Natural killer cell (primary cell): ENCODE data around the gene COX6B2. TPM values are rescaled to one million over a fixed set of nuclear protein-coding genes. Genes with fewer than 3 reads are reported as not detected.

Experiments used
- ATAC-seq, 3 donors: fragments of 150-1000 bp in 2 of 3; fragments of 200-7000 bp in 1 of 3; cut with Tn5 transposase; 1 replicate in 1 of 3; 2 replicates in 2 of 3; pipeline ENCODE4 v1.10.0; 2021; ENCODE audit warnings: mild to moderate bottlenecking in 2 of 3, moderate library complexity in 2 of 3
- DNase-seq, 2 donors: peaks; one replicate each; pipeline versions ENCODE4 v3.0.0 to v3.0.0-alpha.2; 2013 to 2021; ENCODE audit warnings: mixed read lengths in 1 of 2
- H3K27ac ChIP-seq: one replicate; pipeline ENCODE4 v1.5.1; 2013; ENCODE audit warnings: mild to moderate bottlenecking, low read length
- H3K27me3 ChIP-seq: one replicate; pipeline ENCODE4 v1.6.1; 2013; ENCODE audit warnings: low read length; ENCODE audit not compliant: control insufficient read depth, insufficient read depth
- H3K36me3 ChIP-seq: one replicate; pipeline ENCODE4 v1.6.1; 2013; ENCODE audit warnings: low read length; ENCODE audit not compliant: control insufficient read depth, insufficient read depth
- H3K4me1 ChIP-seq: one replicate; pipeline ENCODE4 v1.6.1; 2013; ENCODE audit warnings: low read length; ENCODE audit not compliant: control insufficient read depth, insufficient read depth
- H3K4me3 ChIP-seq: one replicate; pipeline ENCODE4 v1.5.1; 2013; ENCODE audit warnings: low read length
- H3K9me3 ChIP-seq: one replicate; pipeline ENCODE4 v1.6.1; 2013; ENCODE audit warnings: low read length; ENCODE audit not compliant: control insufficient read depth, insufficient read depth
- H3K27ac Mint-ChIP-seq, 2 donors: one replicate each; pipeline ENCODE4 v1.8.0; 2022; ENCODE audit warnings: mild to moderate bottlenecking in 2 of 2, mixed read lengths in 2 of 2, moderate library complexity in 1 of 2
- H3K27me3 Mint-ChIP-seq, 2 donors: one replicate each; pipeline ENCODE4 v1.8.0; 2022; ENCODE audit warnings: low read depth in 2 of 2, mixed read lengths in 2 of 2
- H3K36me3 Mint-ChIP-seq: one replicate; pipeline ENCODE4 v1.8.0; 2022; ENCODE audit warnings: mixed read lengths
- H3K4me1 Mint-ChIP-seq, 2 donors: one replicate each; pipeline ENCODE4 v1.8.0; 2022; ENCODE audit warnings: mixed read lengths in 2 of 2
- H3K4me3 Mint-ChIP-seq: one replicate; pipeline ENCODE4 v1.8.0; 2022; ENCODE audit warnings: mild to moderate bottlenecking, moderate library complexity, mixed read lengths
- H3K9me3 Mint-ChIP-seq, 2 donors: one replicate each; pipeline ENCODE4 v1.8.0; 2022; ENCODE audit warnings: mixed read lengths in 2 of 2
- CTCF ChIP-seq: fragments of 200-600 bp; IDR thresholded peaks from one replicate; pipeline ENCODE4 v1.8.0; 2022; ENCODE audit warnings: antibody characterized with exemption
- WGBS: methylation state at CpG from one replicate; pipeline ENCODE4 v1.1.7; 2013; ENCODE audit warnings: missing lambda C conversion rate; ENCODE audit not compliant: insufficient coverage; 5-methylcytosine and 5-hydroxymethylcytosine counted together
- intact Hi-C: fragments of 100-400 bp; cut with micrococcal nuclease; formaldehyde crosslinking; loops from one replicate; pipeline ENCODE4 v1.14.2; 2022
- total RNA-seq, 4 donors: library from RNA; stranded (reverse); fragments of 120-200 nt in 1 of 4; gene quantifications; one replicate each; pipeline versions ENCODE4 v1.2.3 to v1.2.4, GENCODE V29; 2013 to 2022

The COX6B2 gene
- total RNA-seq, 3 donors from 2014 or later (not counting 1 experiment from before 2014, with no cell fraction given): 0.26 to 6.5 TPM; not detected in 1

GRCh38 chr19:55316646-55317045 is 37.9 kb downstream of the COX6B2 start:
- no peak for ATAC-seq
- H3K4me1 Mint-ChIP-seq: no peaks in the 10 kb centered on the region
- no peak overlapping the region for H3K27ac Mint-ChIP-seq
- Histone ChIP-seq H3K36me3 (no peaks in the 10 kb centered on the region), H3K27me3 (no peaks in the 10 kb centered on the region), H3K9me3 (no peaks in the 10 kb centered on the region), H3K4me3 (no peak overlapping the region), H3K4me1 (no peaks in the 10 kb centered on the region), H3K27ac (no peak overlapping the region)
- H3K4me3 Mint-ChIP-seq: no peak overlapping the region
- TF ChIP-seq CTCF: no peak
- no peak for DNase-seq
- H3K27me3 Mint-ChIP-seq: peaks cover 2% of the 10 kb centered on the region in 2 donors
- WGBS: 93% methylated on average over 8 of the region's 8 CpGs
- no peaks in the 10 kb centered on the region for H3K36me3 Mint-ChIP-seq
- no peaks in the 10 kb centered on the region for H3K9me3 Mint-ChIP-seq
- intact Hi-C loops: no loop called here

GRCh38 chr19:55315956-55316525 is 38.5 kb downstream of the COX6B2 start:
- Mint-ChIP-seq H3K9me3 (no peaks in the 10 kb centered on the region), H3K36me3 (no peaks in the 10 kb centered on the region), H3K27ac (no peak overlapping the region), H3K4me1 (no peaks in the 10 kb centered on the region), H3K27me3 (no peaks in the 10 kb centered on the region), H3K4me3 (no peak overlapping the region)
- ATAC-seq (no peak), DNase-seq (no peak)
- no peaks in the 10 kb centered on the region for H3K27me3 ChIP-seq
- no peak overlapping the region for H3K27ac ChIP-seq
- intact Hi-C loops: no loop called here
- no peaks in the 10 kb centered on the region for H3K4me1 ChIP-seq
- H3K4me3 ChIP-seq: no peak overlapping the region
- H3K9me3 ChIP-seq: no peaks in the 10 kb centered on the region
- 88% methylated on average over 13 of the region's 13 CpGs for WGBS
- no peak for TF ChIP-seq CTCF
- H3K36me3 ChIP-seq: no peaks in the 10 kb centered on the region

GRCh38 chr19:55314396-55314795 is 40.1 kb downstream of the COX6B2 start:
- H3K27me3 Mint-ChIP-seq: no peaks in the 10 kb centered on the region
- no peak for ATAC-seq
- H3K9me3 ChIP-seq: no peaks in the 10 kb centered on the region
- no peaks in the 10 kb centered on the region for H3K36me3 ChIP-seq
- no peak overlapping the region for H3K4me3 ChIP-seq
- no peak for TF ChIP-seq CTCF
- no peaks in the 10 kb centered on the region for H3K4me1 ChIP-seq
- H3K27me3 ChIP-seq: no peaks in the 10 kb centered on the region
- no peaks in the 10 kb centered on the region for H3K36me3 Mint-ChIP-seq
- H3K27ac ChIP-seq: no peak overlapping the region
- intact Hi-C loops: no loop called here
- no peaks in the 10 kb centered on the region for H3K4me1 Mint-ChIP-seq
- no peak overlapping the region for H3K4me3 Mint-ChIP-seq
- 90% methylated on average over 8 of the region's 8 CpGs for WGBS
- no peaks in the 10 kb centered on the region for H3K9me3 Mint-ChIP-seq
- no peak for DNase-seq
- H3K27ac Mint-ChIP-seq: no peak overlapping the region
